DOHH2 (cell line): Measurements from ENCODE around the gene SFTPA1.
"Not testable (repeated sequence)": the region's sequence is repeated elsewhere in the genome, so short reads cannot be mapped to it uniquely, and the experiment has no call there.

ENCODE experiments used
- H3F3A ChIP-seq: fragments of 200-600 bp; sonication (generic), shearing (Covaris generic); 2 replicates; pipeline ENCODE4 v1.6.0; 2016; ENCODE audit warnings: antibody characterized with exemption, mild to moderate bottlenecking; ENCODE audit not compliant: control insufficient read depth, insufficient read depth
- H3K27ac ChIP-seq: fragments of 200-600 bp; sonication (generic); 2 replicates; pipeline ENCODE4 v1.5.1; 2014; ENCODE audit warnings: low read depth, mild to moderate bottlenecking, low read length, moderate library complexity
- H3K27me3 ChIP-seq: fragments of 200-600 bp; sonication (generic); 2 replicates; pipeline ENCODE4 v1.6.1; 2014; ENCODE audit warnings: mild to moderate bottlenecking, low read length, mixed read lengths; ENCODE audit not compliant: control insufficient read depth
- H3K36me3 ChIP-seq: fragments of 200-600 bp; sonication (generic); 2 replicates; pipeline ENCODE4 v1.6.1; 2014; ENCODE audit warnings: mild to moderate bottlenecking, low read length, moderate library complexity, mixed read lengths; ENCODE audit not compliant: control insufficient read depth
- H3K4me1 ChIP-seq: fragments of 200-600 bp; sonication (generic); 2 replicates; pipeline ENCODE4 v1.6.1; 2014; ENCODE audit warnings: mild to moderate bottlenecking, low read length, mixed read lengths; ENCODE audit not compliant: control insufficient read depth
- H3K4me2 ChIP-seq: fragments of 200-600 bp; sonication (generic); 2 replicates; pipeline ENCODE4 v1.6.0; 2014; ENCODE audit warnings: mild to moderate bottlenecking, low read length, moderate library complexity
- H3K4me3 ChIP-seq: fragments of 200-600 bp; sonication (generic); 2 replicates; pipeline ENCODE4 v1.5.1; 2014; ENCODE audit warnings: mild to moderate bottlenecking, low read length, mixed read lengths
- H3K79me2 ChIP-seq: fragments of 200-600 bp; sonication (generic); 2 replicates; pipeline ENCODE4 v1.6.1; 2014; ENCODE audit warnings: mild to moderate bottlenecking, low read length, mixed read lengths; ENCODE audit not compliant: control insufficient read depth
- H3K9me2 ChIP-seq: fragments of 200-600 bp; sonication (generic); replicated peaks from 2 replicates; pipeline ENCODE4 v1.6.1; 2014; ENCODE audit warnings: mild to moderate bottlenecking, low read length, mixed read lengths; ENCODE audit not compliant: control insufficient read depth
- H3K9me3 ChIP-seq: fragments of 200-600 bp; sonication (generic); 2 replicates; pipeline ENCODE4 v1.6.1; 2014; ENCODE audit warnings: antibody characterized with exemption, low read length, mixed read lengths; ENCODE audit not compliant: control insufficient read depth, insufficient read depth
- H4K20me1 ChIP-seq: fragments of 200-600 bp; sonication (generic); 2 replicates; pipeline ENCODE4 v1.6.0; 2014; ENCODE audit warnings: low read depth, mild to moderate bottlenecking, antibody characterized with exemption, low read length, moderate library complexity; ENCODE audit not compliant: control insufficient read depth, insufficient read depth
- EZH2phosphoT487 ChIP-seq: fragments of 200-600 bp; sonication (generic); IDR thresholded peaks from 2 replicates; pipeline ENCODE4 v1.6.1; 2017; ENCODE audit warnings: borderline replicate concordance, mild to moderate bottlenecking, antibody characterized with exemption, low read length, moderate library complexity, mixed read lengths
- TF ChIP-seq, protein P1 (sequence below): fragments of 200-600 bp; sonication (generic); IDR thresholded peaks from one replicate; pipeline ENCODE4 v1.5.1; 2014; ENCODE audit warnings: antibody characterized with exemption, mild to moderate bottlenecking, low read depth, low read length; ENCODE audit not compliant: poor library complexity, severe bottlenecking

SFTPA1 gene

DNA sequence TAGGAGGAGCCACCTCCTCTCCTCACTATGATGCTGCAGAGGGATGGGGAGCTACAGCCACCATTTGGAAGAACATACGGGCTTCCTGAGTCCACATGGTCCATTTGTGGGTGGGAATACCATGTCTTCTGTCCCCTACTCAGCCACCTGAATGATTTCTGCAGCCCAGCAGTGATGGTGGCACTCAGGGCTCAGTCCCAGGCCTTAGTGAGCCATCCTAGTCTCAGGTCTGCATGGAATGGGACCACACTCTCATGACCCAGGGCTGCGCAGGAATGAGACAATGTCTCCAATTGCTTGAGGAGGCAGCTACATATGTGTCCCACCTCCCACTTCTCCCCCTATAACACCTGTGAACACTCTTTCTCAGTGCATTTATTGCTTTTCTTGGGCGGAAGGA lies 4.8 kb downstream of the SFTPA1 start:
- H3K36me3 ChIP-seq: no peaks in the 10 kb centered on the region
- H3K4me1 ChIP-seq: no peaks in the 10 kb centered on the region
- H3K27me3 ChIP-seq: 0 out of 2 replicates have a peak, but pooled peaks cover 3% of the 10 kb centered on the region
- H3K4me2 ChIP-seq: no peak overlapping the region
- no peak overlapping the region for H3K4me3 ChIP-seq
- H3K79me2 ChIP-seq: no peaks in the 10 kb centered on the region
- no peak overlapping the region for H3K27ac ChIP-seq
- H3K9me2 ChIP-seq: no peaks in the 10 kb centered on the region
- TF ChIP-seq, protein P1, sequence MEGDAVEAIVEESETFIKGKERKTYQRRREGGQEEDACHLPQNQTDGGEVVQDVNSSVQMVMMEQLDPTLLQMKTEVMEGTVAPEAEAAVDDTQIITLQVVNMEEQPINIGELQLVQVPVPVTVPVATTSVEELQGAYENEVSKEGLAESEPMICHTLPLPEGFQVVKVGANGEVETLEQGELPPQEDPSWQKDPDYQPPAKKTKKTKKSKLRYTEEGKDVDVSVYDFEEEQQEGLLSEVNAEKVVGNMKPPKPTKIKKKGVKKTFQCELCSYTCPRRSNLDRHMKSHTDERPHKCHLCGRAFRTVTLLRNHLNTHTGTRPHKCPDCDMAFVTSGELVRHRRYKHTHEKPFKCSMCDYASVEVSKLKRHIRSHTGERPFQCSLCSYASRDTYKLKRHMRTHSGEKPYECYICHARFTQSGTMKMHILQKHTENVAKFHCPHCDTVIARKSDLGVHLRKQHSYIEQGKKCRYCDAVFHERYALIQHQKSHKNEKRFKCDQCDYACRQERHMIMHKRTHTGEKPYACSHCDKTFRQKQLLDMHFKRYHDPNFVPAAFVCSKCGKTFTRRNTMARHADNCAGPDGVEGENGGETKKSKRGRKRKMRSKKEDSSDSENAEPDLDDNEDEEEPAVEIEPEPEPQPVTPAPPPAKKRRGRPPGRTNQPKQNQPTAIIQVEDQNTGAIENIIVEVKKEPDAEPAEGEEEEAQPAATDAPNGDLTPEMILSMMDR: no peak
- no peak for TF ChIP-seq EZH2phosphoT487
- H4K20me1 ChIP-seq: no peaks in the 10 kb centered on the region
- no peaks in the 10 kb centered on the region for H3F3A ChIP-seq
- H3K9me3 ChIP-seq: no peaks in the 10 kb centered on the region

DNA sequence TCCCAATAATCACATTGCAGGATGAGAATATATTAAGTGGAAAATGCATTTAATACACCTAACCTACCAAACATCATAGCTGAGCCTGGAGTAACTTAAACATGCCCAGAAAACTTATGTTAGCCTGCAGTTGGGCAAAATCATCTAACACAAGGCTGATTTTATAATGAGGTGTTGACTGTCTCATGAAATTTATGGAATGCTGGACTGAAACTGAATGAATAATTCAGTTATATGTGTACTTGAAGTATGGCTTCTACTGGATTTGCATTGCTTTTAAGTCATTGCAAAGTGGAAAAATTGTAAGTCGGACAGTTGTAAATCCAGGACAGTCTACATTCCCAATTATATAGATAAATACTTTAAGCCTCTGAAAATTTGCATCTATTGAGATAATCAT lies 5.4 kb downstream of the SFTPA1 start:
- no peaks in the 10 kb centered on the region for H3K9me3 ChIP-seq
- no peak overlapping the region for H3K4me3 ChIP-seq
- no peaks in the 10 kb centered on the region for H3K36me3 ChIP-seq
- no peaks in the 10 kb centered on the region for H3K79me2 ChIP-seq
- no peaks in the 10 kb centered on the region for H3K4me1 ChIP-seq
- no peak overlapping the region for H3K4me2 ChIP-seq
- no peaks in the 10 kb centered on the region for H4K20me1 ChIP-seq
- no peak overlapping the region for H3K27ac ChIP-seq
- H3K27me3 ChIP-seq: 0 out of 2 replicates have a peak, but pooled peaks cover 3% of the 10 kb centered on the region
- H3K9me2 ChIP-seq: no peaks in the 10 kb centered on the region
- no peaks in the 10 kb centered on the region for H3F3A ChIP-seq
- no peak for TF ChIP-seq EZH2phosphoT487
- TF ChIP-seq, protein P1: no peak

DNA sequence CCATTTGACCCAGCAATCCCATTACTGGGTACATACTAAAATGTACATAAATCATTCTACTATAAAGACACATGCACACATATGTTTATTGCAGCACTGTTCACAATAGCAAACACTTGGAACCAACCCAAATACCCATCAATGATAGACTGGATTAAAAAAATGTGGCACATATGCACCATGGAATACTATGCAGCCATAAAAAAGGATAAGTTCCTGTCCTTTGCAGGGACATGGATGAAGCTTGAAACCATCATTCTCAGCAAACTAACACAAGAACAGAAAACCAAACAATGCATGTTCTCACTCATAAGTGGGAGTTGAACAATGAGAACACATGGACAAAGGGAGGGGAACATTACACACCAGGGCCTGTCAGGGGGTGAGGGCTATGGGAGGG lies 12.9 kb downstream of the SFTPA1 start:
- H3K9me3 ChIP-seq, H3K79me2 ChIP-seq, H3K4me2 ChIP-seq, H3F3A ChIP-seq, H4K20me1 ChIP-seq, H3K27ac ChIP-seq, H3K27me3 ChIP-seq, H3K4me1 ChIP-seq, H3K9me2 ChIP-seq, H3K36me3 ChIP-seq, H3K4me3 ChIP-seq: not testable (repeated sequence)

DNA sequence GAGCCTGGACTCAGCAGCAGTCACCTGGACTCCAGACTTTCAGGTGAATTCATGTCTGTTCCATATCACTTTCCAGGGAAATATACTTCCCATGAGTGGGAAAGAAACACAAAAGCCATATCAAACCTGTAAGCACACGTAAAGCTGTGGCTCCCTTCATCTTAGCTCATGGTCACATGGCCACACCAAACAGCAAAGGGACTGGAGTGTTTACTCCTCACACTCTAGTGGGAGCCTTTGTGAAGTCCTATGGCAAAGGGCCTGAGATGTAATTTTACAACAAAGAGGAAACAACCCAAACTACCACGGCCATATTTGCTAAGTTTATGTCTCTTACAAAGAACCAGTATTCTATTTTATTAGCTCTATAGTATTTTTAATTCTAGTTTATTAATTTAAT lies 16.3 kb downstream of the SFTPA1 start:
- no peaks in the 10 kb centered on the region for H3K36me3 ChIP-seq
- no peaks in the 10 kb centered on the region for H3F3A ChIP-seq
- H3K27ac ChIP-seq: no peak overlapping the region
- no peaks in the 10 kb centered on the region for H3K4me1 ChIP-seq
- TF ChIP-seq, protein P1: no peak
- TF ChIP-seq EZH2phosphoT487: no peak
- no peaks in the 10 kb centered on the region for H3K79me2 ChIP-seq
- no peaks in the 10 kb centered on the region; the same call in 1 of the 2 replicates for H3K9me3 ChIP-seq
- H3K4me3 ChIP-seq: no peak overlapping the region
- H3K27me3 ChIP-seq: no peaks in the 10 kb centered on the region
- H4K20me1 ChIP-seq: no peaks in the 10 kb centered on the region
- no peaks in the 10 kb centered on the region for H3K9me2 ChIP-seq
- no peak overlapping the region for H3K4me2 ChIP-seq
